ENCODE results near the gene CUBN. TPM values are rescaled to one million over a fixed set of nuclear protein-coding genes. Genes with fewer than 3 reads are reported as not detected.
"Not testable (repeated sequence)": the region's sequence is repeated elsewhere in the genome, so short reads cannot be mapped to it uniquely, and the experiment has no call there.

The CUBN gene
- total RNA-seq, 1 experiment from 2014 or later: 0.46 TPM

DNA sequence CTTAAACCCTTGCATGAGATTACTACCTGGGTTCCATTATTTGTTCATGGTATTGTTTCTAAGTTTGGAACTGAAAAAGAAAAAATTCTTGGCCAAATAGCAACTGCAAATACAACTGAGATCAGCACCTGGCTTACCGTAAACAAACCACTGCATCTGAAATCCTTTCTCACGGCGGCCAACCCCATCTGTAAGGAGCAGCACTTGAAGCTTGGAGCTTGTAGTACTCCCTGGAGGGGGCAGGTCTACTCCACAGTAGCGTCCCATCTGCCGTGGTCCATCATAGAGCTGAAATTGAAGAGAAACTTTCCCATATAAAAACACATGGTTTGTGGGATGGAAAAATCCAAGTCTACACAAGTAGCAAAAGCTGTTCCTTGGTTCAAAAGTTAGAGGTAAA is 109.9 kb downstream of the CUBN start:
- CTCF ChIA-PET: no interaction called here
- Mint-ChIP-seq H3K9me3 (peaks cover 20% of the 10 kb centered on the region), H3K27ac (no peak overlapping the region)

GRCh38 chr10:17013131-17013983 is 116.3 kb downstream of the CUBN start:
- H3K27me3 Mint-ChIP-seq (ENCODE audit: low read depth): peaks cover 16% of the 10 kb centered on the region
- POLR2A ChIA-PET; ATAC-seq; CTCF ChIA-PET; DNase-seq (ENCODE audit: low spot score); H3K4me3 Mint-ChIP-seq; H3K4me1 Mint-ChIP-seq; H3K27ac Mint-ChIP-seq: not testable (repeated sequence)
- H3K9me3 Mint-ChIP-seq: peaks cover 31% of the 10 kb centered on the region
- peaks cover 19% of the 10 kb centered on the region for H3K36me3 Mint-ChIP-seq

More for the DNA sequence above, 109.9 kb downstream of the CUBN start:
- TF ChIP-seq ESRRA (CRISPR knock-in tag; IDR thresholded peaks at IDR 0.05; ENCODE audit: borderline replicate concordance) (no peak), ZNF317 (CRISPR knock-in tag; IDR thresholded peaks at IDR 0.05; ENCODE audit: borderline replicate concordance, low read depth) (no peak), SOX15 (CRISPR knock-in tag; IDR thresholded peaks at IDR 0.05) (no peak), ZBTB43 (CRISPR knock-in tag; IDR thresholded peaks at IDR 0.05) (no peak), HMGA2 (CRISPR knock-in tag; IDR thresholded peaks at IDR 0.05) (no peak), ZSCAN18 (CRISPR knock-in tag; IDR thresholded peaks at IDR 0.05) (no peak), CREM (CRISPR knock-in tag; IDR thresholded peaks at IDR 0.05) (no peak)
- Mint-ChIP-seq H3K4me3 (no peak overlapping the region), H3K27me3 (ENCODE audit: low read depth) (0 out of 2 replicates have a peak, but pooled peaks cover 5% of the 10 kb centered on the region), H3K36me3 (peaks cover 11% of the 10 kb centered on the region), H3K4me1 (peaks cover 38% of the 10 kb centered on the region)
- DNase-seq (ENCODE audit: low spot score): no peak
- POLR2A ChIA-PET: no interaction called here
- ATAC-seq: no peak

GRCh38 chr10:17012731-17013130 is 116.9 kb downstream of the CUBN start:
- ATAC-seq; H3K27ac Mint-ChIP-seq; CTCF ChIA-PET; H3K4me1 Mint-ChIP-seq; H3K4me3 Mint-ChIP-seq; DNase-seq (ENCODE audit: low spot score); POLR2A ChIA-PET: not testable (repeated sequence)
- Mint-ChIP-seq H3K9me3 (peaks cover 26% of the 10 kb centered on the region), H3K36me3 (peaks cover 15% of the 10 kb centered on the region), H3K27me3 (ENCODE audit: low read depth) (peaks cover 16% of the 10 kb centered on the region)

- no peak overlapping the region for H3K27ac Mint-ChIP-seq
- ATAC-seq (no peak), DNase-seq (ENCODE audit: low spot score) (no peak)
- peaks cover 32% of the 10 kb centered on the region for H3K9me3 Mint-ChIP-seq
- ChIA-PET POLR2A (no interaction called here), CTCF (no interaction called here)
- H3K36me3 Mint-ChIP-seq: peaks cover 15% of the 10 kb centered on the region
- no peaks in the 10 kb centered on the region for H3K4me1 Mint-ChIP-seq
- no peak overlapping the region for H3K4me3 Mint-ChIP-seq
- peaks cover 16% of the 10 kb centered on the region for H3K27me3 Mint-ChIP-seq (ENCODE audit: low read depth)
- TF ChIP-seq SMAD4 (CRISPR knock-in tag; IDR thresholded peaks at IDR 0.05) (no peak), PRRX2 (CRISPR knock-in tag; IDR thresholded peaks at IDR 0.05) (no peak), ZMAT4 (CRISPR knock-in tag; IDR thresholded peaks at IDR 0.05) (no peak), ZNF396 (CRISPR knock-in tag; IDR thresholded peaks at IDR 0.05; ENCODE audit: borderline replicate concordance) (no peak)
Measured at GRCh38 chr10:17010363-17011145, 119.1 kb downstream of the CUBN start.

Measured in WTC11 (cell line).